ENCODE results near the gene PSMD2. TPM values are rescaled to one million over a fixed set of nuclear protein-coding genes. Genes with fewer than 3 reads are reported as not detected.

PSMD2 gene
- total and polyA plus RNA-seq, 2 of the 8 experiments (the other 6 are each of a cell fraction or from before 2014, with no cell fraction given): 350 to 363 TPM

- no peak for TF ChIP-seq YY1 (IDR thresholded peaks at IDR 0.05; ENCODE audit: low read depth, low read length)
- TF ChIP-seq GTF2F1 (IDR thresholded peaks at IDR 0.05; ENCODE audit: borderline replicate concordance, low read depth, low read length): no peak
- TF ChIP-seq JUN (IDR thresholded peaks at IDR 0.05; ENCODE audit: low read depth, low read length): no peak
- TF ChIP-seq TAF1 (IDR thresholded peaks at IDR 0.05; ENCODE audit: low read depth, low read length): no peak
Measured at GRCh38 chr3:184321666-184322065, 22.6 kb downstream of the PSMD2 start (continued).

All from H1 (cell line).